Mesenchymal stem cell (in vitro differentiated cells and primary cell): ENCODE results near the gene ERICH4.

Experiments
- DNase-seq: peaks from one replicate; pipeline ENCODE4 v3.0.0-alpha.2; 2013
- H2AFZ ChIP-seq: one replicate; pipeline ENCODE4 v1.6.1; 2013; ENCODE audit warnings: low read depth, mild to moderate bottlenecking, control low read depth, inconsistent platforms, low read length, moderate library complexity
- H2AK5ac ChIP-seq: 2 replicates; pipeline ENCODE4 v1.6.1; 2013; ENCODE audit warnings: low read length, moderate library complexity, mild to moderate bottlenecking, inconsistent platforms; ENCODE audit not compliant: severe bottlenecking
- H2BK120ac ChIP-seq: one replicate; pipeline ENCODE4 v1.6.1; 2013; ENCODE audit warnings: low read depth, mild to moderate bottlenecking, inconsistent platforms, low read length, moderate library complexity
- H2BK12ac ChIP-seq, 2 experiments: one replicate each; pipeline ENCODE4 v1.6.1; 2013; ENCODE audit warnings: inconsistent platforms in 2 of 2, low read length in 2 of 2, mild to moderate bottlenecking in 2 of 2, moderate library complexity in 2 of 2, control low read depth in 1 of 2
- H2BK15ac ChIP-seq: one replicate; pipeline ENCODE4 v1.6.1; 2013; ENCODE audit warnings: mild to moderate bottlenecking, low read depth, inconsistent platforms; ENCODE audit not compliant: poor library complexity, severe bottlenecking
- H2BK5ac ChIP-seq: 2 replicates; pipeline ENCODE4 v1.6.1; 2013; ENCODE audit warnings: low read depth, mild to moderate bottlenecking, low read length, control low read depth, inconsistent platforms; ENCODE audit not compliant: poor library complexity, severe bottlenecking
- H3K14ac ChIP-seq, 2 experiments: one replicate each; pipeline ENCODE4 v1.6.1; 2013; ENCODE audit warnings: inconsistent platforms in 2 of 2, low read length in 2 of 2, control low read depth in 1 of 2, mild to moderate bottlenecking in 1 of 2, moderate library complexity in 1 of 2
- H3K18ac ChIP-seq, 2 experiments: one replicate each; pipeline ENCODE4 v1.6.1; 2013; ENCODE audit warnings: inconsistent platforms in 2 of 2, low read length in 2 of 2, control low read depth in 1 of 2, low read depth in 1 of 2, mild to moderate bottlenecking in 1 of 2
- H3K23ac ChIP-seq, 2 experiments: one replicate each; pipeline ENCODE4 v1.6.1; 2013; ENCODE audit warnings: inconsistent platforms in 2 of 2, low read length in 2 of 2, mild to moderate bottlenecking in 2 of 2, moderate library complexity in 2 of 2, control low read depth in 1 of 2
- H3K27ac ChIP-seq: 2 replicates; pipeline ENCODE4 v1.5.1; 2013; ENCODE audit warnings: mild to moderate bottlenecking, moderate library complexity, low read length, control low read depth, inconsistent platforms; ENCODE audit not compliant: poor library complexity, severe bottlenecking
- H3K27me3 ChIP-seq, 2 experiments: 2 replicates each; pipeline versions ENCODE4 v1.6.1 to v1.7.0; 2013; ENCODE audit warnings: low read length in 2 of 2, mild to moderate bottlenecking in 2 of 2, moderate library complexity in 2 of 2, control low read depth in 1 of 2, inconsistent platforms in 1 of 2; ENCODE audit not compliant: control insufficient read depth in 1 of 2, insufficient read depth in 1 of 2
- H3K36me3 ChIP-seq, 2 experiments: 2 replicates each; pipeline versions ENCODE4 v1.6.1 to v1.7.0; 2013; ENCODE audit warnings: low read length in 2 of 2, control low read depth in 1 of 2, inconsistent platforms in 1 of 2, low read depth in 1 of 2, mild to moderate bottlenecking in 1 of 2; ENCODE audit not compliant: insufficient read depth in 2 of 2, control insufficient read depth in 1 of 2
- H3K4ac ChIP-seq, 2 experiments: one replicate each; pipeline ENCODE4 v1.6.1; 2013; ENCODE audit warnings: inconsistent platforms in 2 of 2, low read length in 2 of 2, mild to moderate bottlenecking in 2 of 2, moderate library complexity in 2 of 2, control low read depth in 1 of 2, low read depth in 1 of 2
- H3K4me1 ChIP-seq: 2 replicates; pipeline ENCODE4 v1.6.1; 2013; ENCODE audit warnings: low read depth, low read length, control low read depth; ENCODE audit not compliant: control insufficient read depth, insufficient read depth
- H3K4me2 ChIP-seq: 2 replicates; pipeline ENCODE4 v1.6.1; 2013; ENCODE audit warnings: low read length, mild to moderate bottlenecking, inconsistent platforms; ENCODE audit not compliant: poor library complexity, severe bottlenecking
- H3K4me3 ChIP-seq, 2 experiments: 2 replicates each; pipeline versions ENCODE4 v1.5.1 to v1.7.0; 2013; ENCODE audit warnings: low read length in 2 of 2, mild to moderate bottlenecking in 2 of 2, control low read depth in 1 of 2, low read depth in 1 of 2; ENCODE audit not compliant: insufficient read depth in 1 of 2
- H3K79me1 ChIP-seq: replicated peaks from 2 replicates; pipeline ENCODE4 v1.6.1; 2013; ENCODE audit warnings: mild to moderate bottlenecking, control low read depth, low read length, inconsistent platforms; ENCODE audit not compliant: poor library complexity, severe bottlenecking
- H3K9ac ChIP-seq: 2 replicates; pipeline ENCODE4 v1.7.0; 2013; ENCODE audit warnings: mild to moderate bottlenecking, low read length, moderate library complexity
- H3K9me3 ChIP-seq: 2 replicates; pipeline ENCODE4 v1.7.0; 2013; ENCODE audit warnings: mild to moderate bottlenecking, low read length; ENCODE audit not compliant: control insufficient read depth
- H4K8ac ChIP-seq: one replicate; pipeline ENCODE4 v1.6.1; 2013; ENCODE audit warnings: inconsistent platforms, mild to moderate bottlenecking, low read length, moderate library complexity
- H4K91ac ChIP-seq: one replicate; pipeline ENCODE4 v1.6.1; 2013; ENCODE audit warnings: mild to moderate bottlenecking, low read length, inconsistent platforms
- WGBS: methylation state at CpG from one replicate; pipeline ENCODE4 v1.1.7; 2013; ENCODE audit warnings: mixed read lengths; 5-methylcytosine and 5-hydroxymethylcytosine counted together

The ERICH4 gene

DNA sequence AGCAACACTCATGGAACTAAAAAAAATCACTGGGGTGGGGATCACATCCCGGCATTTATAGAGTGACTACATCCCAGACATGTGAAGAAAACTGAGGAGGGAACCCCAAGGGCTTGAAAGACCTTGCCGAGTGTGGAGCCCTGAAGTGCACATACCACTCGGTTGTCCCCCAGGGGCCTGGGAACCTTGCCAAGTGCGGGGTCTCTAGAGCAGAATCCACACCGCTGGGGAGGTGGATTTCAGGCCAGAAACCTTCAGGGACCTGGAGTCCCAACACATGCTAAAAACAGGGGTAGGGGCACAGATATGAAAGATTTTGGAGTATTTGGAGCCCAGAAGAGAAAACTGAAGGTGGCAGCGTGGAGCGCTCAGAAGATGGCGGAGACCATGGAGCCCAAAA is 35.2 kb downstream of the ERICH4 start:
- Histone ChIP-seq H3K4me2 (no peak overlapping the region), H3K4me3 (no peak overlapping the region), H3K9ac (no peak overlapping the region), H3K14ac (no peak overlapping the region), H3K9me3 (no peaks in the 10 kb centered on the region), H3K36me3 (no peaks in the 10 kb centered on the region), H2AFZ (no peak overlapping the region), H3K79me1 (no peaks in the 10 kb centered on the region), H2BK5ac (no peak overlapping the region), H2AK5ac (no peak overlapping the region), H3K4ac (no peak overlapping the region), H3K23ac (no peak overlapping the region), H4K91ac (no peak overlapping the region), H3K4me1 (no peaks in the 10 kb centered on the region), H2BK12ac (no peak overlapping the region), H3K27me3 (peaks cover 10 to 31% of the 10 kb centered on the region in 2 experiments), H2BK15ac (no peak overlapping the region), H3K18ac (no peak overlapping the region), H2BK120ac (no peak overlapping the region), H4K8ac (no peak overlapping the region), H3K27ac (no peak overlapping the region)
- 70% methylated on average over 8 of the region's 8 CpGs for WGBS
- no peak for DNase-seq

GRCh38 chr19:41478875-41479756 is 36.2 kb downstream of the ERICH4 start:
- H3K9me3 ChIP-seq, result no peaks in the 10 kb centered on the region
- no peak overlapping the region for H2BK120ac ChIP-seq
- no peak overlapping the region for H3K4ac ChIP-seq
- no peak for DNase-seq
- H3K4me2 ChIP-seq, result no peak overlapping the region
- H2AFZ ChIP-seq, result no peak overlapping the region
- 61% methylated on average over 12 of the region's 15 CpGs for WGBS
- H2BK5ac ChIP-seq, result no peak overlapping the region
- H3K9ac ChIP-seq, result no peak overlapping the region
- H3K23ac ChIP-seq, result no peak overlapping the region
- H3K79me1 ChIP-seq, result no peaks in the 10 kb centered on the region
- no peak overlapping the region for H2BK15ac ChIP-seq
- no peak overlapping the region for H3K4me3 ChIP-seq
- no peak overlapping the region for H3K18ac ChIP-seq
- no peak overlapping the region for H3K14ac ChIP-seq
- H3K27me3 ChIP-seq, result peaks cover 10 to 26% of the 10 kb centered on the region in 2 experiments
- H2AK5ac ChIP-seq, result no peak overlapping the region
- H4K8ac ChIP-seq, result no peak overlapping the region
- no peaks in the 10 kb centered on the region for H3K36me3 ChIP-seq
- no peak overlapping the region for H3K27ac ChIP-seq
- H4K91ac ChIP-seq, result no peak overlapping the region
- H2BK12ac ChIP-seq, result no peak overlapping the region
- H3K4me1 ChIP-seq, result no peaks in the 10 kb centered on the region

- Histone ChIP-seq H2BK12ac (no peak overlapping the region), H2BK5ac (no peak overlapping the region), H3K18ac (no peak overlapping the region), H2AK5ac (no peak overlapping the region), H4K91ac (no peak overlapping the region), H3K23ac (no peak overlapping the region), H3K79me1 (no peaks in the 10 kb centered on the region), H3K4me3 (no peak overlapping the region), H3K14ac (no peak overlapping the region), H3K4me2 (no peak overlapping the region), H3K36me3 (no peaks in the 10 kb centered on the region), H3K4me1 (no peaks in the 10 kb centered on the region), H2BK120ac (no peak overlapping the region), H3K4ac (no peak overlapping the region), H3K27me3 (peaks cover 10 to 27% of the 10 kb centered on the region in 2 experiments), H4K8ac (no peak overlapping the region), H3K9me3 (no peaks in the 10 kb centered on the region), H2AFZ (no peak overlapping the region), H2BK15ac (no peak overlapping the region), H3K9ac (no peak overlapping the region), H3K27ac (no peak overlapping the region)
- 73% methylated on average over 8 of the region's 8 CpGs for WGBS
- DNase-seq, result no peak
These were observed 36.8 kb downstream of the ERICH4 start for GRCh38 chr19:41479757-41480191.

- Histone ChIP-seq H2BK5ac (no peak overlapping the region), H4K8ac (no peak overlapping the region), H3K4me1 (no peaks in the 10 kb centered on the region), H2BK12ac (no peak overlapping the region), H3K14ac (no peak overlapping the region), H3K9ac (no peak overlapping the region), H3K36me3 (no peaks in the 10 kb centered on the region), H3K27ac (no peak overlapping the region), H2BK120ac (no peak overlapping the region), H3K27me3 (peaks cover 10 to 29% of the 10 kb centered on the region in 2 experiments), H2AFZ (no peak overlapping the region), H3K4me2 (no peak overlapping the region), H2AK5ac (no peak overlapping the region), H3K4ac (no peak overlapping the region), H3K18ac (no peak overlapping the region), H3K9me3 (no peaks in the 10 kb centered on the region), H3K4me3 (no peak overlapping the region), H4K91ac (no peak overlapping the region), H3K79me1 (no peaks in the 10 kb centered on the region), H3K23ac (no peak overlapping the region), H2BK15ac (no peak overlapping the region)
- 77% methylated on average over 12 of the region's 12 CpGs for WGBS
- DNase-seq, result no peak
These were observed 37.4 kb downstream of the ERICH4 start for GRCh38 chr19:41480336-41480735.
